DMS 273 treated with DMSO at 0.1 percent for 48 hours (cell line): ENCODE data around the gene CLIC5.

ENCODE experiments used
- DNase-seq: peaks from one replicate; lab custom pipeline; 2025; lab: John Stamatoyannopoulos, UW

CLIC5 gene

DNA sequence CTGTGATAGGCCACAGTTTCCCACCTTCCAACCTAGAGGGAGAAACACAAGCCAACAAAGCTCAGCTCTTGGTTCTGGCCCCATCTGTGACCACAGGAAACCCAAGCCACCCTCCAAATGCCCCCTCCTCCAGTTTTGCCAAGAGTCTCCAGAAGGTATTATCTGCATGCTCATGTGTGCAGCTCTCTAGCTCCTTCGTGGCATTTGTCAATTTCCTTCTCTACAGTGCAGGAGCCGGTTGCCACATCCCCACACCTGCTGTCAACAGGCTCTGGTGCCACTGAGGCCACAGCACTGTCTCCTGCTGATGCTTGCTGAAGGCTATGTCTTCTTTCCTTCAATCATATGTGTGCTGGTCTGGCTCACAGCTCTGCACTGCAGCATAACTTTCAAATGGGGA lies 177.2 kb downstream of the CLIC5 start:
- DNase-seq: no peak

DNA sequence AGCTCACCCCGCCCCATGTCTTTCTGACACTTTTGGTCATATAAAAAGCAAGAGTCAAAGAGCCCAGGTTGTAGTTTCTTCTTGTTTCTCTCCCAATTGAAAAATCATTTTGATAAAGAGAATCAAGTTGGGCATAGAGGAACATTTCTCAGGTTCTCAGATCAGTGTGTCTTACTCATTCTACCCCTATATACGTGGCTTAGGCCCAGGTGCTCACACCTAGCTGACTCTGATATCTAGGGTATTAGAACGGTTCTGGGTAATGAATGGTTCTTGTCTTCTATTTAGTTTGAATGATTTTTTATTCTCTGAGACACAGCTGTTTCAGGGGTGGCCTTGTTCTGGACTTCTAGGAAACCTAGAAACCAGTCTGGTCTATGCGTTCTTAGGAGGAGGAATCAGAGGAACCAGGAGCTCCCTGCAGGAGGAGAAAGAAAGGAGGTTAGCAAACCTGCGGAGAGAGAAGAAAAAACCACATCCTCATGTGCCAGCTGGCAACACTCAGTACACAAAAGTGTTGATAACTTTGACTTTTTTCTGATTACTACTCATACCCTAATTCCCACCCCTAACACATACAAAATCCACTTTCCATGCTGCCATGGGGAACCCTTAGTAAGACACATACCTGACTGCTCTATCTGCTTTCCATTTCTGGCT lies 178.0 kb downstream of the CLIC5 start:
- DNase-seq: no peak

- DNase-seq: no peak
Measured at GRCh38 chr6:45836984-45837383, 178.7 kb downstream of the CLIC5 start.

- DNase-seq: no peak
Measured at GRCh38 chr6:45836438-45836824, 179.2 kb downstream of the CLIC5 start.

DNA sequence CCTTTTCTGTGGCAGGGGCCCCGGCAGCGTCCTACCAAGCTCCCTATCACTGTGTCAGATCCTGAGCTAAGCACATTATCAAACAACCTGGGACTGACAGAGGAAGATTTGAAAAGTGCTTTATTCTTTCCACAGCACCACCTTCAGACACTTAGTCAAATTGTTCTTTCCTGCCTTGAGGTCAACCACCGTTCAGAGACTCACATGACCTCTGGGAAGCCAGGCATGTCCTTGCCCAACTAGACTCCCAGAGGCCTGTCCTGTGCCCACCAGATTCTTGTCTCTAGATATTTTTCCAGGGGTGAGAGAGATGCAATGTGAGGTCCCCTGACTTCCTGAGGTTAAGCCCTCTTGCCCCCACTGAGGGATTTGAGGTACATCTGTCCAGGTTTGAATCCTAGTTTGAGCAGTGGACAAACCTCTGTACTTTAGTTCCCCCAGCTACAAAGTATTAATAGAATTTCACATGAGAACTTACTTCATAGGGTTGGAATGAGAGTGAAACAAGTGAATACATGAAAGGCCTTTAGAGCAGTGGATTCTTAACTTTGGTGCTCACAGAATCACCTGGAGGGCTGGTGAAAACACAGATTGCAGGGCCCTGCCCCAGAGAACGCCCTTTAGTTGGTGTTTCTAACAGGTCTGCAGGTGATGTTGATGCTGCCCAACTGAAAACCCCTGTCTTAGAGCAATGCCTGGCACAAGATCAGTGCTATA lies 179.8 kb downstream of the CLIC5 start:
- no peak for DNase-seq

DNA sequence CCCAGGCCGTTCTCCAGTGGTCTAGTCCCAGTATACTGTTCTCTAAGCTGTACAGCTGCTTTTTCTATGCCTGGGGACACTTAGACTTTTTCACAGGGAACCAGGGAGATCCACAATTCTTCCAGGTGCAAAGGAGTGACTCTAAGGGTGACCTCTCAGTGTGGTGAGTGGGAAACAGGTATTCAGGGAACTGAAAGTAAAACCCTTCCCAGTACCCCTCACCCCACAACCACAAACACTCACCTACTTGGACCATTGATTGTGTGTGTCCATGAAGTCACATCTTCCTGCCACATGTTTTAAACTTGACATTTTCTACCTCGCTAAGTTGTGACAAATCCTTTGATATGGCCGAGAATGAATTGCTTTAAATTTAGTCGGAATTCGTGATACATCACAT lies 183.6 kb downstream of the CLIC5 start:
- DNase-seq: no peak
